ENCODE results near the gene OLFML2B.

- TF ChIP-seq CTCF (conservative IDR thresholded peaks at IDR 0.05) = no peak
- no peak for TF ChIP-seq EZH2 (IDR thresholded peaks at IDR 0.05; ENCODE audit: low read depth)
Measured at GRCh38 chr1:161966067-161966466, 57.6 kb downstream of the OLFML2B start.

All from PC-9 (cell line).